ENCODE measurements around the gene NDUFB1. TPM values are rescaled to one million over a fixed set of nuclear protein-coding genes. Genes with fewer than 3 reads are reported as not detected.

The NDUFB1 gene
- 145 TPM for total RNA-seq (ENCODE audit: insufficient read depth, low replicate concordance)

- peak; percentile 88 for DNase-seq (ENCODE audit: low spot score)
Observed at GRCh38 chr14:92121670-92122350, at the start of gene NDUFB1, which contains the start of gene CPSF2. NDUFB1 (minus strand) TSS chr14:92121706; CDS start chr14:92117637, 4,069 bp downstream. CPSF2 (plus strand) TSS chr14:92121969; CDS start chr14:92130985, 9,016 bp downstream.

- DNase-seq (ENCODE audit: low spot score): no peak
Observed at GRCh38 chr14:92164958-92165357, 43.5 kb upstream of the NDUFB1 start.

DNA sequence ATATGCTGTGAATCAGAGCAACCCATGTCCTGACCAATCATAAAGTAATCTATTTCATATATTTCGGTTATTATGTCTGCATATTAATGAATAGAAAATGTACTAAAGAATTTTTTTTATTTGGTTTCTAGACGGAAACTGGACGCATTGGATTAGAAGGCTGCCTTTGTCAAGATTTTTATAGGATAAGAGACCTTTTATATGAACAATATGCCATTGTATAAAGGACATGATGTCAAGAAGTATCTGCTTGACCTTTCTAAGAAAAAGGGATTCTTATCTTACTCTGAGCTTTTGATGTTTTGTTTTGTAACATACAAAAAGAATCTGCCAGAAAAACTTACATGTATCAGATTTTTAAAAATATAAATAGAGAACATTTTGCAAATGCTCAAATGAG is 40.0 kb upstream of the NDUFB1 start:
- DNase-seq (ENCODE audit: low spot score): no peak

DNA sequence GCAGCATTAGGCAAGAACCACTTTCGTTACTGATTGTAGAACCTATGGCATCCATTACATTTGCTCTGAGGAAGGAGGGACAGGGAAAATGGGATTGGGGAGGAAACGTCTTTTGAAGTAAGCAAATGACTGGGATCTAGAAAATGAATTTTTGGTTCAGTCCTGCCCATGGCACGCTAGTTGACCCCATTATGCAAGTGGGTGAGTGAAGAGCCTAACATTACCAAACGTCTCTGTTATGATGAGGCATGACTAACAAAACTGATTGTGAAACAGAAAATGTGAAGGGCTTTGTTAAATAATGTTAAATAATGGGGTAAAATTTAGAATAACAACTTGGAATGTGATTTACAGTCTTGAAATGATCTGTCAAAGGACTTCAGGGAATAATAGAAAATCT is 39.1 kb upstream of the NDUFB1 start:
- DNase-seq (ENCODE audit: low spot score): no peak

DNA sequence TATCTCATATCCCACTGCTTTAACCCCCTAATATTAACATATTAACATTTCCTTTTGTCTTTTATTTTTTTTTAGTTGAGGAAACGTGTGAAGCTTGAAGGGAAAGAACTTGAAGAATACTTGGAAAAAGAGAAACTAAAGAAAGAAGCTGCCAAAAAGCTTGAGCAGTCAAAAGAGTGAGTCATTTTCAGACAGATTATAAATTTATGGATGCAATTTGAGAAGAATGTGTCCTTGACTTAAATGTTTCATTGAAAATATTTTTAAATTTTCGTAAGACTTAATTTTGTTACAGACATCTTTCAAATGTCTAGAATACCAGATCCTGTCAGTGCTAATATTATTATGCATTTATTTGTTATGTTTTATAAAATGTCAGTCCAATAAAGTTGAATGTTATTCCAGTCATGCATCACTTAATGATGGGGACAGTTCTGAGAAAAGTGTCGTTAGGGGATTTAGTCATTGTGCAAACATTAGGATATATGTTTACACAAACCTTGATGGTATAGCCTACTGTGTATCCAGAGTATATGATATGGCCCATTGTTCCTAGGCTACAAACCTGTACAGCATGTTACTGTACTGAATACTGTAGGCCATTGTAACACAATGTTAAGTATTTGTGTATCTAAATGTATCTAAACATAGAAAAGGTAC is 32.9 kb upstream of the NDUFB1 start:
- no peak for DNase-seq (ENCODE audit: low spot score)

DNA sequence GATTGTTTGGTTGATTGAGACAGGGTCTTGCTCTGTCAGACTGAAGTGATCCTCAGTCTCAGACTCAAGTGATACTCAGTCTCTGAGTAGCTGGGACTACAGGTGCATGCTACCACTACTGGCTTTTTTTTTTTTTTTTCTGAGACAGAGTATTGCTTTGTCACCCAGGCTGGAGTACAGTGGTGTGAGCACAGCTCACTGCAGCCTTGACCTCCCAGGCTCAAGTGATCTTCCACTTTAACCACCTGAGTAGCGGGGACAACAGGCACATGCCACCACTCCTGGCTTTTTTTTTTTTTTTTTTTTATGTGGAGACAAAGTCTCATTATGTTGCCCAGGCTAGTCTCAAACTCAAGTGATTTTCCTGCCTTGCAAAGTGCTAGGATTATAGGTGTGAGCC is 32.1 kb upstream of the NDUFB1 start:
- DNase-seq (ENCODE audit: low spot score): no peak

- no peak for DNase-seq (ENCODE audit: low spot score)
Observed at GRCh38 chr14:92144708-92145107, 23.2 kb upstream of the NDUFB1 start.

- no peak for DNase-seq (ENCODE audit: low spot score)
Observed at GRCh38 chr14:92143962-92144361, 22.5 kb upstream of the NDUFB1 start.

DNA sequence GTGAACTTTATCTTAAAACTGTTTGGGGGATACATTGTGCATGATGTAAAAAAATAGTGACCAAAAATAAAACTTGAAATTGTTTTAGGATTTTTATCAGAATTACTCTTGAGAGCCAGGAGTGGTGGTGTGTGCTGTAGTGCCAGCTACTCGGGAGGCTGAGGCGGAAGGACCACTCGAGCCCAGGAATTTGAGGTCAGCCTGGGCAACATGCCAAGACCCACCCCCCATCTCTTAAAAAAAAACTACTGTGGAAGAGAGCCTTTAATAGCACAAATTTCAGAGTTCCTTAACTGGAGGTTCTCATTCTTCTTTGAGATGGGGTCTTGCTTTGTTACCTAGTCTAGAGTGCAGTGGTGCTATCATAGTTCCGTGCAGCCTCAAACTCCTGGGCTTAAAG is 21.8 kb upstream of the NDUFB1 start:
- DNase-seq (ENCODE audit: low spot score): no peak

DNA sequence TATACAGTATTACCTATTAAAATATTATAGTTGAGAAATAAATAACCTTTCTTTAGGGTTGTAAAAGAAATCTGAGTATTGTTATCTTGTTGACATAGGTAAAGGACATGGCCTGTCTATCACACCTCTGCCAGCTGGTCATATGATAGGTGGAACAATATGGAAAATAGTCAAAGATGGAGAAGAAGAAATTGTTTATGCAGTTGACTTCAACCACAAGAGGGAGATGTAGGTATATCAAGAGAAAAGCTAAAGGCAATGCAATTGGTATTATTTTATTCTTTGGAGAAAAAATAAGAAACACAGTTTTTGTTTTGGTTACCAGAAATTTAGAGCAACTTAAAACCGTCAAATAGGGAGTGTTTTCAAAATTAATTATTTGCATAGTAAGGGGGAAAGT is 13.8 kb upstream of the NDUFB1 start:
- peak; percentile 27 for DNase-seq (ENCODE audit: low spot score)

DNA sequence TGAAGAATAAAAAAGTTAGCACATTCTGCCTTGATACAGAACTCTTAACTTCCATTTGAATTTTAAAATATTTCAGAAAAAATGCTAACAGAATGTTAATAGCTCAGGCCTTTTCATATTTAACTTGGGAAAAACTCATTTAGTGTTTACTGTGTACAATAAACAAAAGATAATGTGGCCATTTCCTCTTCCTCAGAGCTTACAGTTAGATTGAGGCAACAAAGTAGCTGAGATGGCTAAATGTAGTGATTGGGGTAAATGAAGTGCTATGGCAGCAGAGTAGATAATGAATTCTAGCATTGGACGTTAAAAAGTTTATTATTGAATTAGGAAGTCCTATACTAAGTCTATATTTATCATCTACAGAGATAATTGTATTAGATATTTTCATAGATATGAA is 12.9 kb upstream of the NDUFB1 start:
- no peak for DNase-seq (ENCODE audit: low spot score)

DNA sequence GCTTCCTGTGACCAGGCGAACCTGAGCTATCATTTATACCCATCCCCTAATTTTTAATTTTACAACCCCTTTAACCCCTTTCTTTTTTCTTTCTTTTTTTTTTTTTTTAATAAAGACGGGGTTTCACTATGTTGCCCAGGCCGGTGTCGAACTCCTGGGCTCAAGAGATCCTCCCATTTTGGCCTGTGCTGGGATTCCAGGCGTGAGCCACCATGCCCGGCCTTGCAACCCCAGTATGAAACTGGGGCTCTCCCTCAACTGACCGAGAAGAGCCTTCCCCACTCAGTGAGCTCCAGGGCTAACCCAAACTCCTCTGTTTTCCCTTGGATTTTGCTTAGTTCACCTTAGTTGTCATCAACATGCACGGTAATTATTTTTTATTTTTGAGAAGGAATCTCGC is 1.3 kb upstream of the NDUFB1 start:
- no peak for DNase-seq (ENCODE audit: low spot score)

- peak; percentile 61 for DNase-seq (ENCODE audit: low spot score)
Observed at GRCh38 chr14:92122351-92122677, 808 bp upstream of the NDUFB1 start.

DNA sequence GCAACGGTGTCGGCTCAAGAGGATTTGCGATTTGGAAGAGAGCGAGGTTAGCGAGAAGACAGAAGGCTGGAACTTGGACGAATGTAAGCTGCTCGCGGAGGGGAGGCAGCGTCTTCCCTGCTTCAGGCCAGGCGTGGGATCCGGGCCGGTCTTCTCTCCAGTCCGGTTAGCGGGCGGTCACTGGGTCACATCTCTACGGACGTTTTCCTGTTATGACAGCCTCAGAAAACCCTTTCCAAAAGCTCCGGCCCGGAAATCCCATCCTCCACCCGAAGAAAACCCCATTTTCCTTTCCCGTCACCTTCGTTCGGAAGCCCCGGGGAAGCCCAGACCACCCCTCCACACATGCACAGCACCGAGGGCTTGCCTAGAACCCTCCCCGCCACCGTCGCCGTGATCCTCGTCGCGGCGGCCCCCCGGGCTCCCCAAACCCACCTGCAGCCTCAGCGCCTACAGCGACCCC is 268 bp downstream of the NDUFB1 start:
- peak; percentile 49 for DNase-seq (ENCODE audit: low spot score)

DNA sequence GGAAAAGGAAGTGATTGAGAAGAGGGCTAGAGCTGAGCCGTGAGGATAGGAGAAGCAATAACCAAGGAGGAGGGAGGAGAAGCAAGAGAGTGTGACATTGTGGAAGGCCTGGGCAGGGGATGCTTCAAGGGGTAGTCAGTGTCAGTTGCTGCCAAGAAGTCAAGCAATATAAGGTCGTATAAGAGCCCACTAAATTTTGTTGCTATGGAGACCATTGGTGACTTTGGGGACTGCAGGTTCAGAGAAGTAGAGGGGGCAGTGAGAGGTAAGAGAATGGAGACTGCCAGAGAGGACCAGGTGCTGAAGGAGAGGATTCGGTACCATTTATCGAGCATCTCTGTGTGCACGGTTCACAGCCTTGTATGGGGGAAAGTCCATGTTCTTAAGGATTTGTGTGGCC is 12.0 kb downstream of the NDUFB1 start:
- no peak for DNase-seq (ENCODE audit: low spot score)

DNA sequence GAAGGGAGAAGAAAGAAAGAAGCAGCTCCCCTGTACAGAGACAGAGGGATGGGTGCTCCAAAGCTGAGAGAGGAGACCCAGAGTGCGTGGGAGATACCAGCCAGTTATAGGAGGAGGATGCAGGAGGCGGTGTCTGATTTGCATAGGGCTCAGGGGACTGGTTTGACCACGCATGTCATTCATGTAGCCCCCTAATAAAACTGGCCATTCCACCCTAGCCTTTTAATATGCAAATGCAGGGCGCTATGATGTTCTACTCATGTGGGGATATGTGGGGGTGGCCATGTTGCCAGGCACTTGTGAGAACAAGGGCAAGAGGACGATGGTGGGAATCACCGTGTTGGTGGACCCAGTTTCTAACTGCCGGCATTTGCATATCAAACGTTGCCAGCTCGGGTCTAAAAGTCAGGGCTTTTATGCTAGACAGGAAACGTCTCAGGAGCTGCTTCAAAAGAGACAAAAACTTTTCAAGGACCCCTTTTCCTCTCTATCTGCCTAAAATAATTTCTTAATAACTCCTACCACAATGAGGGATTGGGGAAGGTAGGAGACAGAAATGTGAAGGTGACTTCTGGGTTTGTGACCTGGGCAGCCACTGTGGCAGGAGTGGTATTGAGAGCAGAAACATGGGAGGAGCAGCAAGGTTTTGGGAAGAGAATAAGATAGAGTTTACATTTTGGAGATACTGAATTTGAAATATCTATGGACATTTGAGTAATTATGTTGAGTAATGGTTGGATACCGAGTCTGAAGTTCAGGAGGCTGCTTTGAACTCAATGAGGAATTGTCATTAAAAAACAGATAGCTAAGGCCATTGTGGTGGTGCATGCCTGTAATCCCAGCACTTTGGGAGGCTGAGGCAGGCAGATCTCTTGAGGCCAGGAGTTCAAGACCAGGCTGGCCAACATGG is 12.9 kb downstream of the NDUFB1 start:
- DNase-seq (ENCODE audit: low spot score): no peak

DNA sequence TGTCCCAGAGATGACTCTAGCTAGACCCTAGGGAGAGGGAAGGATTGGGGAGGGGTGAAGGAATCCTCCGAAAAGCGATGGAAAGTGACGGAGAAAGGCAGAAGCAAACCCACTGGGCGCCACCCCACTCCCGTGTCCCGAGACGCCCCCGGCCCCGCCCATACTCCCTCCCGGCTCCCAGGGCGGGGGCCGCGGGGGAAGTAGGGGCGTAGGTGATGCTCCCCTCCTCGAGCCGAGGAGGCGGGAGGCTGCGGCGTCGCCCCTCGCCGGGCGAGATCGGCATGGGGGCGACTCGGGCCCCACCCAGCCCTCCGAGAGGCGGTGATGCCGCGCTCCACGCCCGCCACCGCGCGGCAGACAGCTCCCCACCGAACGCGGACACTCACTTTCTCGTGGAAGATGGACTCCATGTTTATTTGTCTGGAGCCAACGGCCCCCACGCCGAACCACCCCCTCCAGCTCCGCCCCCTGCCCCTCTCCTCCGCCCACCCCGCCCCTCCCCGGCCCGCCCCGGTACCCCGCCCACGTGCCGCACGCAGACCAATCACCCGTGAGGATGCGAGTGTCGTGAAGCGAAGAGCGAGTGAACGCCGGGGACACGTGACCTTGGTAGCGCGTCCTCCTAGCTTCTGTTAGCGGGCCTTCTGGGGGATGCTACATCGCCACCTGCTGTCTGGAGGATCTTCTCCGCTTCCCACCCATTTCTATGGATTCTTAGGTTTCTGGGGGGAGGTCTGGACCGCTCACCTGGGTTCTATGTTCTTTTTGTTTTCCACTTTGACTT is 15.2 kb downstream of the NDUFB1 start, which contains the start of gene ATXN3:
TSS of gene ATXN3 (minus strand) at position 440 of the 784 bp plus-strand sequence. CDS start at position 410, 30 bp downstream.
- peak; percentile 99 for DNase-seq (ENCODE audit: low spot score)

DNA sequence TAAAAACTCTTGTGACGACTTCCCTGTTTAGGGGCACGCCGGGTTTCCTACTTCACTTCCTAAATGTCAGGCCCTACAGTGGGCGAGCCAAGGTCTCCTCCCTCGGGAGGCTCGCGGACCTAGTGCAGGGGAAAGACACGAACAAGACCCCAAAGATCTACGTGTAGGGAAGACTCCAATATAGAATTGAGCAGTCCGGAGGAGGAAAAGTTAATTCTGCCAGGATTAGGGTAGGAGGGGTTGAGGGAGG is 15.7 kb downstream of the NDUFB1 start:
- no peak for DNase-seq (ENCODE audit: low spot score)

DNA sequence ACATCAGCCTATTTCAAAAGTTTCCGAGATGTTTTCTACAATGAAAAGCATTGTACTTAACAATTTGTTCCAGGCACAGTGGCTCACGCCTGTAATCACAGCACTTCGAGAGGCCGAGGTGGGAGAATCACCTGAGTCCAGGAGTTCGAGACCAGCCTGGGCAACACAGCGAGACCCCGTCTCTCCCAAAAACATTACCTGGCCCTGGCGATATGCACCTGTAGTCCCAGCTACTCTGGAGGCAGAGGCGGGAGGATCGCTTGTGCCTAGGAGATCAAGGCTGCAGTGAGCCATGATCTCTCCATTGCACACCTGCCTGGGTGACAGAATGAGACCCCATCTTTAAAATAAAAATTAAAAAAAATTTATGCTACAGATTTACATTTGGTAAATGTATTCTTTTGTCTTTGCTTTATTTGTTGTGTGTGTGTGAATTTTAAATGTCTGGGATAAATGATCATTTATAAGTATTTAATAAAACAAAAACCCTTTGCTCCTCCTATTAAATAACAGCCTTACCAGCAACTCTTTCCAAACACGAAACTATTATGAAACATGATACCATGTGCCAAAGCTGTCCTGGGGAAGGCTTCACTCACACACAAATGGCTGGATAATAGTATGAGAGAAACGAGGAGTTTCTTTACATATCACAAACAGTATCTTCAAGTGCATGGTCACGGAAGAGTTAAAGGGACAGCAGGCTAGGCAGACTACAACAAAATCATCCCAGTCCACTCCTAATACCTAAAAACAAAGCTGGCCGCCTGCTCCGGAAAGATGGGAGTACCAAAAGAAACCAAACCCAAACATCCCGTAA is 16.2 kb downstream of the NDUFB1 start:
- DNase-seq (ENCODE audit: low spot score): no peak

DNA sequence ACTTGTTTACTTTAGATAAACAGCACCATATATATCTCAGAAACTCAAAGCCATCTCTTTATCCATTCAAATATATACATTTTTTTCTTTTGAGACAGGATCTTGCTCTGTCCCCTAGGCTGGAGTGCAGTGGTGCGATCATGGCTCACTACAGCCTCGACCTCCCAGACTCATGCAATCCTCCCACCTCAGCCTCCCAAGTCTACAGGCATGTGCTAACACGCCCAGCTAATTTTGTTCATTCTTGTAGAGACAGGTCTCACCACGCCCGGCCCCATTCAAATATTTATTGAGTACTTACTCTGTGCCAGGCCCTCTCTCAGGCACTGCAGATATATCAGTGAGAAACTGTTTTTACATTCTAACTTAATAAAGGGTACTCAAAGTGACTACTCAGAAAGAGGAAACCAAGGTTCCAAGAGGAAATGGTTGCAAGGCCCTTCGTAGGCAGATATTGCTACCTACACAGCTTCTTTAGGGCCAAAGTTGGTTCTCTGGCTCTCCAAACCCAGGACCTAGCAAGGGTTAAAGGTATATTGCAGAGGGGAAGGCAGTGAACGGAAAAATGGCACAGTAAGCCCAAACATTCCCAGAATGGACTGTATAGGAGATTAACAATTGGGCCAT is 18.0 kb downstream of the NDUFB1 start:
- DNase-seq (ENCODE audit: low spot score): no peak

Data from umbilical cord (tissue), 2 donors.